GM10248 (cell line): ENCODE results near the gene THEMIS.

Source experiments
- CTCF ChIA-PET: fragments of 300-600 bp; sonication (Branson Sonifier 250); formaldehyde crosslinking; extraction: SDS; loops from one replicate; lab custom pipeline; 2021; ENCODE audit warnings: antibody characterized with exemption; lab: Yijun Ruan, JAX
- POLR2A ChIA-PET: fragments of 350-650 bp; sonication (Branson Sonifier 250); formaldehyde crosslinking; extraction: SDS; loops from one replicate; lab custom pipeline; 2020; ENCODE audit warnings: antibody characterized with exemption; lab: Yijun Ruan, JAX
- DNase-seq: peaks from one replicate; pipeline ENCODE4 v3.0.0; 2012; ENCODE audit errors: extremely low spot score
- CTCF ChIP-seq: IDR thresholded peaks from 2 replicates; pipeline ENCODE4 v1.5.1; 2012; ENCODE audit warnings: mild to moderate bottlenecking, low read depth; ENCODE audit errors: extremely low read depth, missing control alignments, control extremely low read depth

THEMIS gene

GRCh38 chr6:127727260-127727953, 173.5 kb downstream of the THEMIS start:
- TF ChIP-seq CTCF = no peak
- ChIA-PET CTCF (interaction anchor here (1.1 to 2.4 kb wide), 2 partner anchors 9 to 23 kb away, joined by 3 to 20 read pairs; no protein-coding TSS in a partner anchor), POLR2A (no interaction called here)
- DNase-seq = no peak

- no peak for DNase-seq
- ChIA-PET POLR2A (no interaction called here), CTCF (no interaction called here)
- no peak for TF ChIP-seq CTCF
Observed at GRCh38 chr6:127725821-127726220, 175.0 kb downstream of the THEMIS start.

GRCh38 chr6:127718694-127719093, 182.2 kb downstream of the THEMIS start:
- POLR2A ChIA-PET = no interaction called here
- CTCF ChIA-PET = interaction anchor here (1.8 kb wide), 1 partner anchor 9 kb away, joined by 4 read pairs; no protein-coding TSS in a partner anchor
- no peak for DNase-seq
- no peak for TF ChIP-seq CTCF

- DNase-seq = no peak
- ChIA-PET POLR2A (no interaction called here), CTCF (no interaction called here)
- no peak for TF ChIP-seq CTCF
Observed at GRCh38 chr6:127717384-127717783, 183.5 kb downstream of the THEMIS start.

GRCh38 chr6:127716465-127716864, 184.4 kb downstream of the THEMIS start:
- CTCF ChIA-PET = interaction anchor here (1.2 kb wide), 1 partner anchor 27 kb away, joined by 3 read pairs; no protein-coding TSS in a partner anchor
- TF ChIP-seq CTCF = no peak
- POLR2A ChIA-PET = no interaction called here
- no peak for DNase-seq

- TF ChIP-seq CTCF = no peak
- DNase-seq = no peak
- CTCF ChIA-PET = interaction anchor here (1.0 to 1.5 kb wide), 2 partner anchors 9 to 11 kb away, joined by 4 to 6 read pairs; no protein-coding TSS in a partner anchor
- POLR2A ChIA-PET = no interaction called here
Observed at GRCh38 chr6:127710668-127711067, 190.2 kb downstream of the THEMIS start.

- ChIA-PET POLR2A (no interaction called here), CTCF (no interaction called here)
- TF ChIP-seq CTCF = no peak
- no peak for DNase-seq
Observed at GRCh38 chr6:127706216-127706615, 194.6 kb downstream of the THEMIS start.
